HepG2 (cell line): ENCODE results near the gene TPPP2. TPM values are rescaled to one million over a fixed set of nuclear protein-coding genes. Genes with fewer than 3 reads are reported as not detected.

ENCODE experiments used
- KIAA2018 ChIP-seq: sonication (generic); formaldehyde crosslinking; IDR thresholded peaks from 2 replicates; pipeline ENCODE4 v1.5.0; 2020; ENCODE audit warnings: mild to moderate bottlenecking, missing genetic modification reagents, borderline replicate concordance
- NFYB ChIP-seq: sonication (generic); formaldehyde crosslinking; IDR thresholded peaks from 2 replicates; pipeline ENCODE4 v1.4.0; 2020; ENCODE audit warnings: missing genetic modification reagents
- POLR2AphosphoS5 ChIP-seq: IDR thresholded peaks from 2 replicates; pipeline ENCODE4 v1.6.1; 2012; ENCODE audit warnings: low read depth, low read length
- RCOR2 ChIP-seq: IDR thresholded peaks from 2 replicates; pipeline ENCODE4 v1.6.1; 2016; ENCODE audit warnings: missing biosample characterization, missing genetic modification reagents
- USF2 ChIP-seq, 2 experiments: sonication (generic) in 1 of 2; formaldehyde crosslinking in 1 of 2; IDR thresholded peaks; 2 replicates each; pipeline versions ENCODE4 v1.5.1 to v1.6.1; 2011 to 2020; ENCODE audit warnings: borderline replicate concordance in 1 of 2, low read depth in 1 of 2, low read length in 1 of 2, mild to moderate bottlenecking in 1 of 2, missing genetic modification reagents in 1 of 2, moderate library complexity in 1 of 2
- ZC3H13 ChIP-seq: sonication (generic); formaldehyde crosslinking; IDR thresholded peaks from 2 replicates; pipeline ENCODE4 v1.8.1; 2023; ENCODE audit warnings: mild to moderate bottlenecking, missing genetic modification reagents, moderate library complexity
- ZNF230 ChIP-seq: sonication (generic); formaldehyde crosslinking; IDR thresholded peaks from 2 replicates; pipeline ENCODE4 v1.4.0; 2020; ENCODE audit warnings: mild to moderate bottlenecking, missing genetic modification reagents
- ZNF512B ChIP-seq: sonication (generic); formaldehyde crosslinking; IDR thresholded peaks from 2 replicates; pipeline ENCODE4 v1.5.1; 2020; ENCODE audit warnings: missing genetic modification reagents, mild to moderate bottlenecking, borderline replicate concordance
- polyA plus RNA-seq, 8 experiments: library from polyadenylated mRNA; depleted of rRNA in 3 of 8; stranded (reverse) in 7 of 8; unstranded in 1 of 8; fragments of >200 nt; fragmentation: Illumina TruSeq in 4 of 8; extraction: Trizol in 4 of 8; gene quantifications; 2 replicates each; pipeline versions ENCODE4 v1.2.1 to v1.2.3, GENCODE V29; 2011 to 2016; ENCODE audit warnings: low read depth in 4 of 8, missing spikeins in 1 of 8, mixed read lengths in 1 of 8; ENCODE audit not compliant: insufficient read depth in 1 of 8
- total RNA-seq, 5 experiments: library from RNA; depleted of rRNA; stranded (reverse); fragments of >200 nt; fragmentation: Illumina TruSeq; extraction: Trizol; gene quantifications; 2 replicates each; pipeline ENCODE4 v1.2.3, GENCODE V29; 2016; ENCODE audit warnings: low read depth in 1 of 5
- TF ChIP-seq, protein P1 (sequence below): sonication (generic); formaldehyde crosslinking; IDR thresholded peaks from 2 replicates; pipeline ENCODE4 v1.4.0; 2020; ENCODE audit warnings: mild to moderate bottlenecking, low read depth, missing genetic modification reagents
- TF ChIP-seq, protein P2 (sequence below): sonication (generic); formaldehyde crosslinking; IDR thresholded peaks from 2 replicates; pipeline ENCODE4 v1.8.1; 2023; ENCODE audit warnings: missing genetic modification reagents, mild to moderate bottlenecking, borderline replicate concordance
- TF ChIP-seq, protein P3 (sequence below): sonication (generic); IDR thresholded peaks from 2 replicates; pipeline ENCODE4 v1.6.1; 2016; ENCODE audit warnings: low read depth, borderline replicate concordance

Gene TPPP2
- total and polyA plus RNA-seq, 2 of the 13 experiments (the other 11 are each of a cell fraction or from before 2014, with no cell fraction given), result 0.58 to 4.2 TPM

DNA sequence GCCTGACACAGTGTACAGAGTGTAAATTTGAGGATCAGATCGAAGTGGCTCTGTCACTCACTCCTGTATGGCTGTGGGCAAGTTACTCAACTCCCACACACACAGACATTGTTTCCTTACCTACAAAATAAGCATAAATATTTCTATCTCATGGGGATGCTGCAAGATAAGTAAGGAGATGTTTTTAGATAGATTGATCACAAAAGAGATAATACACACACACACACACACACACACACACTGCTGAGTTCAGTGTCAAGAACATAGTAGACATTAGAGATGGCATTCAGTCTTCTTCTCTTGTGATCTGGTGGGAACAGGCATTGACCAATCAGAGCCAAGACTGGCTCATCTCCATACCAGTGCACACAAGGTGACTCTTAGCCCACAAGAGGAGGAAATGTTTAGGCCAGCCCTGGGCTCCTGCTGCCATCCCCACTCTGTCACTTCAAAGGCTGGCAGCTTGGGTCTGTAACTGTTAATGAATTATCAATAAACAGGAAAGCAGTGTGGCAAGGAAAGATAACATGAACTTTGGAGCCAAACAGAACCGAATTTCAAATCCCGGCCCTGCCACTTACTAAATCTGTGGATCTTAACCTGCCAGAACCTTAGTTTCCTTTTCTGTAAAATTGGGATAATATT, 24.2 kb downstream of the TPPP2 start (continued):
- TF ChIP-seq KIAA2018 (no peak), NFYB (CRISPR knock-in tag) (peak; percentile 81), ZNF512B (CRISPR knock-in tag) (no peak), POLR2AphosphoS5 (peak; percentile 64; the same call in 1 of the 2 replicates), ZC3H13 (no peak), RCOR2 (CRISPR knock-in tag) (peak; percentile 89), USF2 (IDR thresholded peaks at IDR 0.05; ENCODE audit: low read depth, low read length) (no peak), USF2 (CRISPR knock-in tag; IDR thresholded peaks at IDR 0.05; ENCODE audit: borderline replicate concordance) (no peak), ZNF230 (CRISPR knock-in tag) (0 out of 2 replicates have a peak, but pooled peaks have one; percentile 57)
- TF ChIP-seq, protein P1, sequence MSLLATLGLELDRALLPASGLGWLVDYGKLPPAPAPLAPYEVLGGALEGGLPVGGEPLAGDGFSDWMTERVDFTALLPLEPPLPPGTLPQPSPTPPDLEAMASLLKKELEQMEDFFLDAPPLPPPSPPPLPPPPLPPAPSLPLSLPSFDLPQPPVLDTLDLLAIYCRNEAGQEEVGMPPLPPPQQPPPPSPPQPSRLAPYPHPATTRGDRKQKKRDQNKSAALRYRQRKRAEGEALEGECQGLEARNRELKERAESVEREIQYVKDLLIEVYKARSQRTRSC, result no peak
- TF ChIP-seq, protein P2, sequence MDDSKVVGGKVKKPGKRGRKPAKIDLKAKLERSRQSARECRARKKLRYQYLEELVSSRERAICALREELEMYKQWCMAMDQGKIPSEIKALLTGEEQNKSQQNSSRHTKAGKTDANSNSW (CRISPR knock-in tag), result no peak
- TF ChIP-seq, protein P3, sequence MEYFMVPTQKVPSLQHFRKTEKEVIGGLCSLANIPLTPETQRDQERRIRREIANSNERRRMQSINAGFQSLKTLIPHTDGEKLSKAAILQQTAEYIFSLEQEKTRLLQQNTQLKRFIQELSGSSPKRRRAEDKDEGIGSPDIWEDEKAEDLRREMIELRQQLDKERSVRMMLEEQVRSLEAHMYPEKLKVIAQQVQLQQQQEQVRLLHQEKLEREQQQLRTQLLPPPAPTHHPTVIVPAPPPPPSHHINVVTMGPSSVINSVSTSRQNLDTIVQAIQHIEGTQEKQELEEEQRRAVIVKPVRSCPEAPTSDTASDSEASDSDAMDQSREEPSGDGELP, result peak; percentile 77; the same call in 1 of the 2 replicates
